H1 (cell line): ENCODE measurements around the gene MDK. TPM values are rescaled to one million over a fixed set of nuclear protein-coding genes. Genes with fewer than 3 reads are reported as not detected.

Experiments
- ASH2L ChIP-seq: fragments of 200-600, 300-600 bp; sonication (generic); IDR thresholded peaks from one replicate; pipeline ENCODE4 v1.7.1; 2017; ENCODE audit warnings: low read length
- CEBPB ChIP-seq: IDR thresholded peaks from 2 replicates; pipeline ENCODE4 v1.6.1; 2012; ENCODE audit warnings: low read depth, low read length
- CREB1 ChIP-seq: IDR thresholded peaks from 2 replicates; pipeline ENCODE4 v1.6.1; 2012; ENCODE audit warnings: inconsistent platforms
- GABPA ChIP-seq: IDR thresholded peaks from 2 replicates; pipeline ENCODE4 v1.6.1; 2011; ENCODE audit warnings: mild to moderate bottlenecking, low read length, moderate library complexity, borderline replicate concordance; ENCODE audit not compliant: insufficient read depth
- JUN ChIP-seq: IDR thresholded peaks from 2 replicates; pipeline ENCODE4 v1.6.1; 2011; ENCODE audit warnings: low read depth, mild to moderate bottlenecking, improper control_type of control experiment, low read length
- RAD21 ChIP-seq, 2 experiments: IDR thresholded peaks in 1 of 2; conservative IDR thresholded peaks in 1 of 2; 2 replicates each; pipeline ENCODE4 v1.6.1; 2011; ENCODE audit warnings: low read depth in 2 of 2, low read length in 2 of 2, improper control_type of control experiment in 1 of 2, inconsistent platforms in 1 of 2, mild to moderate bottlenecking in 1 of 2, moderate library complexity in 1 of 2
- SIRT6 ChIP-seq: IDR thresholded peaks from one replicate; pipeline ENCODE4 v1.7.1; 2012; ENCODE audit warnings: low read length, inconsistent platforms
- TAF1 ChIP-seq: IDR thresholded peaks from 2 replicates; pipeline ENCODE4 v1.6.1; 2011; ENCODE audit warnings: mild to moderate bottlenecking, low read depth, low read length
- polyA plus RNA-seq, 7 experiments: library from polyadenylated mRNA; depleted of rRNA in 3 of 7; stranded (reverse) in 5 of 7; unstranded in 2 of 7; fragments of >200 nt in 5 of 7; fragments of 200-250 nt in 2 of 7; gene quantifications; 1 replicate in 5 of 7; 2 replicates in 1 of 7; 4 replicates in 1 of 7; pipeline versions ENCODE4 v1.2.1 to v1.2.3, GENCODE V29; 2011 to 2013; ENCODE audit warnings: missing spikeins in 2 of 7, mixed read lengths in 2 of 7
- total RNA-seq: library from RNA; stranded (reverse); fragmentation: NEBNext Ultra II Directional; extraction: Animal tissue kit (Norgen Biotek cat#: 25700); gene quantifications from 2 replicates; pipeline ENCODE4 v1.2.1, GENCODE V29; 2021
- TF ChIP-seq, protein P1 (sequence below): IDR thresholded peaks from 2 replicates; pipeline ENCODE4 v1.6.1; 2012; ENCODE audit warnings: inconsistent platforms
- TF ChIP-seq, protein P2 (sequence below): fragments of 300-600 bp; sonication (generic); IDR thresholded peaks from 2 replicates; pipeline ENCODE4 v1.7.1; 2012; ENCODE audit warnings: low read length, moderate library complexity, mild to moderate bottlenecking, inconsistent platforms; ENCODE audit not compliant: insufficient replicate concordance

The MDK gene
- total and polyA plus RNA-seq, 2 of the 8 experiments (the other 6 are each of a cell fraction or from before 2014, with no cell fraction given): 309 to 606 TPM

DNA sequence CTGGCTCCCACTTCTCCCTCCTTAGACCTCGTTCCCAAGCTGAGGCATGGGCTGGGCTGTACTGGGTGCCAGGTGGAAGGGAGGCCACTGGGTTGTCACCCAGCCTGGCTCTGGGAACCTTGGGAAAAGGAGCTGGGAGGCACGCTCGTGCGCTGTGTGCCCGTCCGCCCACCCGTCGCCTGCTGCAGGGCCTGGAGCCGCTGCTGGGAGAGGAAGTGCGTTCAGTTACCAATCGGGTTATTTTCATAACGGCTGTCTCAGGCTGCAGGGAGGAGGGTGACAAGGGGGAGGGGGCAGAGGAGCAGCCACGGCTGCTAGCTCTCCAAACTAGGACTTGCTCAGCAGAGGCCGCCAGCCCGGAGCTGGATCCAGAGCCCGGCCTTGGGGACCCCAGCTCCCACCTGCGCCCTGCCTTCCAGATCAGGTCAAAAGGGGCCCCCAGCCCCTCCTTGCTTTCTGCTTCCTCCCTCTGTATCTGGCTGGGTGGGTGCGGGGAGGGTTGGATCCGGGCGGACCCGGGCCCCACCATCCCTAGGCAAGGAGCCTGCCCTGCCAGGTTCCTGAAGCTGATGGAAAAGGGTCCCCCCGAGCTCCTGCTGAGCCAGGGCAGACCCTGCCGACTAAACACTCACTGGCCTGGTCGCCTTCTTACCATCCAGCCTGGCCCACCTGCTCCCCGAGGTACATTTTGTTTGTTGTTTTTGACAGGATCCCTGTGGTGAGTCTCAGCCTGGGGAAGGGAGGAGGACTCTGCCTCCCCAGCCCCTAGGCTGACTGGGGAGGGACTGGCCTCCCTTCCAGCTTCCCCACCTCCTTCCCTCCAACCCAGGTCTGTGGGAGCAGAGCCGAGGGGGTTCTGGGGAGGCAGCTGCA lies 19.9 kb upstream of the MDK start (continued):
- TF ChIP-seq, protein P1, sequence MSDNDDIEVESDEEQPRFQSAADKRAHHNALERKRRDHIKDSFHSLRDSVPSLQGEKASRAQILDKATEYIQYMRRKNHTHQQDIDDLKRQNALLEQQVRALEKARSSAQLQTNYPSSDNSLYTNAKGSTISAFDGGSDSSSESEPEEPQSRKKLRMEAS: no peak
- TF ChIP-seq TAF1 (no peak), CREB1 (no peak), GABPA (no peak), CEBPB (no peak), JUN (no peak), ASH2L (no peak), RAD21 (IDR thresholded peaks at IDR 0.05 in 1 of 2, conservative IDR thresholded peaks at IDR 0.05 in 1 of 2; ENCODE audit: low read depth in 2 of 2, low read length in 2 of 2) (no peak), SIRT6 (no peak)
- TF ChIP-seq, protein P2, sequence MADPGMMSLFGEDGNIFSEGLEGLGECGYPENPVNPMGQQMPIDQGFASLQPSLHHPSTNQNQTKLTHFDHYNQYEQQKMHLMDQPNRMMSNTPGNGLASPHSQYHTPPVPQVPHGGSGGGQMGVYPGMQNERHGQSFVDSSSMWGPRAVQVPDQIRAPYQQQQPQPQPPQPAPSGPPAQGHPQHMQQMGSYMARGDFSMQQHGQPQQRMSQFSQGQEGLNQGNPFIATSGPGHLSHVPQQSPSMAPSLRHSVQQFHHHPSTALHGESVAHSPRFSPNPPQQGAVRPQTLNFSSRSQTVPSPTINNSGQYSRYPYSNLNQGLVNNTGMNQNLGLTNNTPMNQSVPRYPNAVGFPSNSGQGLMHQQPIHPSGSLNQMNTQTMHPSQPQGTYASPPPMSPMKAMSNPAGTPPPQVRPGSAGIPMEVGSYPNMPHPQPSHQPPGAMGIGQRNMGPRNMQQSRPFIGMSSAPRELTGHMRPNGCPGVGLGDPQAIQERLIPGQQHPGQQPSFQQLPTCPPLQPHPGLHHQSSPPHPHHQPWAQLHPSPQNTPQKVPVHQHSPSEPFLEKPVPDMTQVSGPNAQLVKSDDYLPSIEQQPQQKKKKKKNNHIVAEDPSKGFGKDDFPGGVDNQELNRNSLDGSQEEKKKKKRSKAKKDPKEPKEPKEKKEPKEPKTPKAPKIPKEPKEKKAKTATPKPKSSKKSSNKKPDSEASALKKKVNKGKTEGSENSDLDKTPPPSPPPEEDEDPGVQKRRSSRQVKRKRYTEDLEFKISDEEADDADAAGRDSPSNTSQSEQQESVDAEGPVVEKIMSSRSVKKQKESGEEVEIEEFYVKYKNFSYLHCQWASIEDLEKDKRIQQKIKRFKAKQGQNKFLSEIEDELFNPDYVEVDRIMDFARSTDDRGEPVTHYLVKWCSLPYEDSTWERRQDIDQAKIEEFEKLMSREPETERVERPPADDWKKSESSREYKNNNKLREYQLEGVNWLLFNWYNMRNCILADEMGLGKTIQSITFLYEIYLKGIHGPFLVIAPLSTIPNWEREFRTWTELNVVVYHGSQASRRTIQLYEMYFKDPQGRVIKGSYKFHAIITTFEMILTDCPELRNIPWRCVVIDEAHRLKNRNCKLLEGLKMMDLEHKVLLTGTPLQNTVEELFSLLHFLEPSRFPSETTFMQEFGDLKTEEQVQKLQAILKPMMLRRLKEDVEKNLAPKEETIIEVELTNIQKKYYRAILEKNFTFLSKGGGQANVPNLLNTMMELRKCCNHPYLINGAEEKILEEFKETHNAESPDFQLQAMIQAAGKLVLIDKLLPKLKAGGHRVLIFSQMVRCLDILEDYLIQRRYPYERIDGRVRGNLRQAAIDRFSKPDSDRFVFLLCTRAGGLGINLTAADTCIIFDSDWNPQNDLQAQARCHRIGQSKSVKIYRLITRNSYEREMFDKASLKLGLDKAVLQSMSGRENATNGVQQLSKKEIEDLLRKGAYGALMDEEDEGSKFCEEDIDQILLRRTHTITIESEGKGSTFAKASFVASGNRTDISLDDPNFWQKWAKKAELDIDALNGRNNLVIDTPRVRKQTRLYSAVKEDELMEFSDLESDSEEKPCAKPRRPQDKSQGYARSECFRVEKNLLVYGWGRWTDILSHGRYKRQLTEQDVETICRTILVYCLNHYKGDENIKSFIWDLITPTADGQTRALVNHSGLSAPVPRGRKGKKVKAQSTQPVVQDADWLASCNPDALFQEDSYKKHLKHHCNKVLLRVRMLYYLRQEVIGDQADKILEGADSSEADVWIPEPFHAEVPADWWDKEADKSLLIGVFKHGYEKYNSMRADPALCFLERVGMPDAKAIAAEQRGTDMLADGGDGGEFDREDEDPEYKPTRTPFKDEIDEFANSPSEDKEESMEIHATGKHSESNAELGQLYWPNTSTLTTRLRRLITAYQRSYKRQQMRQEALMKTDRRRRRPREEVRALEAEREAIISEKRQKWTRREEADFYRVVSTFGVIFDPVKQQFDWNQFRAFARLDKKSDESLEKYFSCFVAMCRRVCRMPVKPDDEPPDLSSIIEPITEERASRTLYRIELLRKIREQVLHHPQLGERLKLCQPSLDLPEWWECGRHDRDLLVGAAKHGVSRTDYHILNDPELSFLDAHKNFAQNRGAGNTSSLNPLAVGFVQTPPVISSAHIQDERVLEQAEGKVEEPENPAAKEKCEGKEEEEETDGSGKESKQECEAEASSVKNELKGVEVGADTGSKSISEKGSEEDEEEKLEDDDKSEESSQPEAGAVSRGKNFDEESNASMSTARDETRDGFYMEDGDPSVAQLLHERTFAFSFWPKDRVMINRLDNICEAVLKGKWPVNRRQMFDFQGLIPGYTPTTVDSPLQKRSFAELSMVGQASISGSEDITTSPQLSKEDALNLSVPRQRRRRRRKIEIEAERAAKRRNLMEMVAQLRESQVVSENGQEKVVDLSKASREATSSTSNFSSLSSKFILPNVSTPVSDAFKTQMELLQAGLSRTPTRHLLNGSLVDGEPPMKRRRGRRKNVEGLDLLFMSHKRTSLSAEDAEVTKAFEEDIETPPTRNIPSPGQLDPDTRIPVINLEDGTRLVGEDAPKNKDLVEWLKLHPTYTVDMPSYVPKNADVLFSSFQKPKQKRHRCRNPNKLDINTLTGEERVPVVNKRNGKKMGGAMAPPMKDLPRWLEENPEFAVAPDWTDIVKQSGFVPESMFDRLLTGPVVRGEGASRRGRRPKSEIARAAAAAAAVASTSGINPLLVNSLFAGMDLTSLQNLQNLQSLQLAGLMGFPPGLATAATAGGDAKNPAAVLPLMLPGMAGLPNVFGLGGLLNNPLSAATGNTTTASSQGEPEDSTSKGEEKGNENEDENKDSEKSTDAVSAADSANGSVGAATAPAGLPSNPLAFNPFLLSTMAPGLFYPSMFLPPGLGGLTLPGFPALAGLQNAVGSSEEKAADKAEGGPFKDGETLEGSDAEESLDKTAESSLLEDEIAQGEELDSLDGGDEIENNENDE: no peak
